ENCODE measurements around the gene WDR27.

Gene WDR27

DNA sequence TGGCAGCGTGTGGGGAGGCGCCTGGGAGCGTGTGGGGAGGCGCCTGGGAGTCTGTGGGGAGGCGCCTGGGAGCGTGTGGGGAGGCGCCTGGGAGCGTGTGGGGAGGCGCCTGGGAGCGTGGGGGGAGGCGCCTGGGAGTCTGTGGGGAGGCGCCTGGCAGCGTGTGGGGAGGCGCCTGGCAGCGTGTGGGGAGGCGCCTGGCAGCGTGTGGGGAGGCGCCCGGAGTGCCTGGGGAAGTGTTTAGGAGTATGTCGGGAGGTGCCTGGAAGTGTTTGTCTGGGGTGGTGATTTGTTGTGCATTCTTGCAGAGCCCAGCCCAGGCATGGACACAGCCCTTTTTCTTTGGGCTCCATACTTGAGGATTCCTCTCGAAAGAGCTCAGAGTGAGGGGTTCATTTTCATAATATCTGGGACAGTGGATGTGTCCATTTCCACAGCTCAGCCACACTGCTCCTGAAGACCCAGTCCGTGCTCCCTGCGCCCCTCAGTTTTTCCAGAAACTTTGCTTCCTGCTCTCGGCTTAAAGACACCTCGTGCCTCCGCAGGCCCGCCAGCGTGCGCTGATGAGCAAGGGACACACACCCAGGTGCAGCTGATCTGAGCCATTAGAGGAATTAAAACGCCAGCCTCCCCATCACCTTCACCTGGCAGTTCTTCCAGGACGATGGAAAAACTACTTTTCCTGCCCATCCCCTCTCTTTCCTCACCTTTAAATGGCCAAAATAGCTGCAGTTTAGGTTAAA is 276.0 kb downstream of the WDR27 start:
- DNase-seq, result no peak

DNA sequence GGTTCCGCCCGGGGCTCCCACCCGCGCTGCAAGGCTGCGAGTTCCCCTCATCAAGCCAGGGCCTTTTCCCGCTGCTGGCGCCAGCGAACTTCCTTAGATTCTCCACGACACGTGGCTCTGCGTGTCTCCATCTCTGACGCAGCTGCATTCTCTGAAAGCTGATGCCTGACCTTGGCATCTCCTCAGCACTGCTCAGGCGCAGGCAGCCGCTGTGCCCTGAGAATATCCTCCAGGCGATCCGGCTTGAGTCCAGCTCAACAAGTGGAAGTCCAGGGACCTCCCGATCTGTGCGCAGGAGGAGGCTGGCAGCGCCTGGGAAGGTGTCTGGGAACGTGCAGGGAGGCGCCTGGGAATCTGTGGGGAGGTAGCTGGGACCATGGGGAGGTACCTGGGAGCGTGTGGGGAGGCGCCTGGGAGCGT is 277.0 kb downstream of the WDR27 start:
- no peak for DNase-seq

DNA sequence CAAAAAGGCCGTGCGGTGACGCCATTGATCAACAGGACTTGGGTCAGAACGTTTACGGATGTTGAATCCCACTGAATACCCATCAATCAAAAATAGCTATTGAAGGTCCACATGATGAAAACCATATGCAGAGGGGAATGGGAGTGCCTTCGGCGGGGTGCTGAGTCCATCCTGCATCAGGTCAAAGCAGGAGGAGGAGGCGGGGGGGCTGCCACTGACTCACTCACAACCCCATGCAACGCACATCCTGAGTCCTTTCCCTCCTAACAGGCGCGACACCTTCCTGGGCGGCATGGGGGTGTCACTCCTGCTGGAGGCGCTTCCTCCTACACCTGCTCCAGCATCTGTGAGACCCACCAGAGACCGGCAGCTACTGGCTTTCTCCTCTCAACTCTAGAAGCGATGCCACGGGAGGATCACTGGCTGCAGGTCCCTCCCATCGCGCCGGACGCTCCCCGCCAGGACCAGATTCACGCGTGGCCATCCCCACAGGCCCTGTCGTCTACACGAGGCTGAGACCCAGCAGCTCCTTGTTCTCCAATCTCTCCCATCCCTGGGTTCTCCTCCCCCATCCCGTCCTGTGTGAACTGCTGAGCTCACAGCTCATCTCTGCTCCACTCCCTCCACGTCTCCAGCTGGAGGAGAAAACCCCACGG is 277.6 kb downstream of the WDR27 start:
- no peak for DNase-seq

DNA sequence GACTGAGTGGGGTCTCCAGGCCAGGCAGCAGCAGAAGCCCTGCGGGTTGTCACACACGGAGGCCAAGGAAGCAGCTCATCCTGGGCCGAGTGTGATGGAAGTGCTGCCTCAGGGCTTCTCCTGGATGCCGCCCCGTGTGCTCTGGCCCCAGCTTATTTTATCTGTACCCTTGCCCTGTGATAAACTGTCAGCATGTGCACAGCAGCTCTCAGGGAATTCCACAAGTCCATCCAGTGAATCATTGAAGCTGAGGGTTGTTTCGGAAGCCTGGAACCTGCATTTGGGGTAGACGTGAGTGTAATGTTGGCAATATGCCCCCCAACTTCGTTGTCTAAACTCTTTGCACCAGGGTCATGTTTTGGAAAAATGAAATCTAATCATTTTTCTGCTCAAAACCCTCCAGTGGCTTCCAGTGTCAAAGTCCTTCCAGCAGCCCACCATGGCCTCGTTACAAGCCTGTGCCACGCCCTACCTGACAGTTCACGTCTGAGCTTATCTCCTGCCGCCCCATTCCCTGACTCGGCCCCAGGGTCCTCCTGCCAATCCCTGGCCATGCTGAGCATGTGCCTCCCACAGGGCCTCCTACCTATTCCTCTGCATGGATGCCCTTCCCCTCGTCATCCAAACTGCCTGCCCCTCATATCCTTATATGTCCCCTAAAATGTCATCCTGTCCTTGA is 280.1 kb downstream of the WDR27 start:
- no peak for DNase-seq

DNA sequence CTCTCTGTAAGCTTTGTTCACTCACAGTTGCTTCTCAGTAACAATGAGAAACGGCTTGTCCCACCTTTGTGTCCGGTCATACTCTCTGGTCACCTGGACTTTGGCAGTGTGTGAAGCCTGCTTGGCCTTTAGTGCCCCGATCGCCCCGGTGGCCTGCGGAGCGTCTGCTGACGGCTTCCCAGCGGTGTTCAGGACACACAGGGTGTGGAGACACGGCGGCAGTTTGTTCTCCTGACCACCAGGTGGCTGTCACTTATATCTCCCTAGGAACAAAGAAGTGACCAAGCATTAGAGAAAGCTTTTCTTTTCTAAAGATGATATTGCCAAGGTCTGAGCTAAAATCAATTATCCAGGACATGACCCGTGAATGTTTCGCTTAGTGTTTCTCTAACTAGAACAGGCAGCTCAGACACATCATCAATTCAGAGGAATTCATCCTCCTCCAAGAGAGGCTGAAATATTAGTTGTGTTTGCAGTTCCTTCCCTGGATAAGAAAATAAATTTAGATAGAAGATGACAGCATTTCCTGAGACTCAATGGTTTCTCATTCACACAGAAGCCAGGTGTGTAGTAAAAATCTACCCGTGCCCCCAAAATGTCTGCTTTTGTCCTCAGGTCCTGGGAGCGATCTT is 280.8 kb downstream of the WDR27 start:
- no peak for DNase-seq

DNA sequence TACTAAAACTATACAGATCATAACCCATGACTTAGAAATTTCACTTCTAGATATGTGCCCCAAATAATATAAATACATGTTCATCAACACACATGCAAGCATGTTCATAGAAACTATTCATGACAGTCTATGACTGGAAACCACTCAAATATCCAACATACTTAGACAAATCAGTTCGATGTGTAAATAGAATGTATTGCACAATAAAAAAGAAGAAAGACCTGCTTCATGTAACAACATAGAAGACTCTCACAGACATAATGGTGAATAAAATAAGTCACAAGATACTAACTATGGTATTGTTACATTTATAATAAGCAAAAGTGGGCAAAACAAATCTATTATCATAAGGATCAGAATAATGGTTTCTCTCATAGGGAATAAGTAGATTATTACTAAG is 284.7 kb downstream of the WDR27 start:
- DNase-seq, result no peak

DNA sequence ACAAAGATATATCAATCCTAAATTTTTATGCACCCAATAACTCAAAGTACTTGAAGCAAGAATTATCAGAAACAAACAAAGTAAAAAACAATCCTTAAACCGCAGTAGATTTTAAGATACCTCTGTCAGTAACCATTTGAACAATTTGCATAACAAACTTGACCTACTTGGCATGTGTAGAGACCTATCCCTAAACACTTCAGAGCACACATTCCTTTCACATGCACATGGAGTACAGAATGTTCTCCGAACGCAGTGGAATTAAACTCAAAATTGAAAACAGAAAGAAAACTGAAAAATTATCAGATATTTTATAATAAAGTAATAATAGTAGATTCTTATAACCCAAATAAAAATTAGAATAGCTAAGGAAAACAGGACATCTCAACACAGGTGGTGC is 285.6 kb downstream of the WDR27 start:
- DNase-seq, result no peak

DNA sequence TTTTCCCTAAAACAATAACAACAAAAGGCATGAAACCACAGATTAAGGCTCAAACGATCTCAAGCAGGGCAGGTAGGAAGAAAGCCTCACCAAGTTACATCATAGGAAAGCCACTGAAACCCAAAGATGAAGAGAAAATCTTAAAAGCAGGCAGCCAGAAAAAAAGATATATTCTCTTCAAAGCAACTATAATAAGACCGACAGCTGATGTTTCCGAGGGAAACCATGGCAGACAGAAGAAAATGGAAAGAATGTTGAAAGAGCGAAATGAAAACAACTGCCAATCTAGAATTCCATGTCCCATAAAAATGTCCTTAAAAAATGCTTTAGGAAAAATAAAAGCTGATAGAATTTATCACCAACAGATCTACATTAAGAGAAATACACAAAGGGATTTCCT is 286.6 kb downstream of the WDR27 start:
- no peak for DNase-seq

DNA sequence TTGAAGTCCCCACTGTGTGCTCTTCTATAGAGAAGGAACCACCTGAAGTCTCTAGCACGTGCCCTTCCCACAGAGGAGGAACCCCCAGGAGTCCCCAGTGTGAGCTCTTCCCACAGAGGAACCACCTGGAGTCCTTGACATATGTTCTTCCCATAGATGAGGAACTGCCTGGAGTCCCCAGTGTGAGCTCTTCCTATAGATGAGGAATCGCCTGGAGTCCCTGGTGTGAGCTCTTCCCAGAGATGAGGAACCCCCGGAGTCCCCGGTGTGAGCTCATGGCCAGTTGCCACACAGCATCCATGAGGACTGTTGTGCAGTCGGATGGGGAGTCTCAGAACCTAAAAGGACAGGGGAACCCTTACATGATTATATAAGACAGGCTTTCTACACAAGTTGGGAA is 290.1 kb downstream of the WDR27 start:
- DNase-seq, result no peak

DNA sequence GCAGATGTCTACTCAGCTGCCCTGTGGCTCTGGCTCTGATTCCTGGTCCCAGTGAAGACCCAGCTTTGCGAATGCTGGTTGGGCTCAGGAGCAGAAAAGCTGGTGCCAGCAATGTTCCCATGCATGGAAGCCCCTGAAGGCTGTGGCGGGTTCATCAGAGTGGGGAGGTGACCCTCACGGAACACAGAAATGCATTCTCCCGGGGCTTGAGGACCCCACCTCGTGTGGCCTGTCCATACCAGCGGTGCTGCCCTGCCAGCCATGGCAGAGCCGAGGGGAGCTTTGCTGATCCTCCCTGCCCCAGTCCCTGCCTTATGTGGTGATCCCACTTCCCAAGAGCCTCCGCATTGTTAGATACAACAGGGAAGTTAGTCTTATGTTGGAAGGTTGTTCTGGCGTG is 290.5 kb downstream of the WDR27 start:
- no peak for DNase-seq

DNA sequence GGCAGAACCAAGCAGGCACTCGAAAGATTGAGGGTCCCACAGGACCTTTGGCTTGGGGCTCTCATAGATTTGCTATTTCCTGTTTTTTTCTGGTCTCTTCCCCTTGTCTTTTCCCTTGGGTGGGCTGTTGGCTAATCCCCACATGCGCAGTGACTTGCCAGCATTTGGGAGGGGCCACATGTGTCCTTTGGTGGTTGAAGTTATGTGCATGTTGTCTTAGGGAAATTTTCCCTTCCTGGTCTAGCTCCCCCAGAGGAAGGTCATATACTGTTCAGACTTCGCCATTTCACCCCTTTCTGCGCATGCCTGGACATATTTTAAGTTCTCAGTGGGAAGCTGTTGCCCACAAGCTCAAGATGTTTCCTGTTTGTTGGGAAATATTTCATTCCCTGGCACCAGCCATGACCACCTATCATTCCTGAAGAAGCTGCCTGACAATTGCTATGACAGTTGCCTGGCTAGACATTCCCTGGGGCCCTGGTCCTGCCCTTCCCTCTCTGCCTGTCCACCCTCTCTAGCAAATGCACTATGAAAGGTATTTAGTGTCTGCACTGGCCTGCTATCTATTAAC is 292.0 kb downstream of the WDR27 start:
- no peak for DNase-seq

DNA sequence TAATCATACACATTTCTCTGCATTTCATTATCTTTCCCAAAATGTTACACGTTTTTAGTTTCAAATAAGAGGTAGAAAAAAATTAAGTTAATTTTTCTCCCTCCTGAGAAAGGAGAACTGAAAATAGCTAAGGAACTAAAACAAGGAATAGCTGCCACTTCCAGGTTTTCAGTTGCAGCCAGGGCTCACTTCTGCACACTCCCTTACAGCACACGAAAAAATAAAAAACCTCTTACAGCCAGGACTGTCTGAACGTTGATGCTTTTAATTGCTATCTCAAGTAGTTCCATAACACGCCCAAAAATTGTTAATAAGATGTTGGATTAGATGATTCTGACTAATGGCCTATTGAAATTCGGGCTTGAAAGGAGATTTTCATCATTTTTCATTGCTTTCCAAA is 294.5 kb downstream of the WDR27 start:
- no peak for DNase-seq
